G401.6 (cell line): ENCODE data around the gene CNP.

Experiments
- FAIRE-seq: peaks from 2 replicates; lab custom pipeline; 2012; peaks lifted over from hg19 to GRCh38; lab: Jason Lieb, UNC

Gene CNP

GRCh38 chr17:41942626-41943373 lies 23.8 kb upstream of the CNP start:
- no peak for FAIRE-seq

- FAIRE-seq = no peak
These were observed 23.1 kb upstream of the CNP start for GRCh38 chr17:41943492-41943891.

- no peak for FAIRE-seq
These were observed 21.7 kb upstream of the CNP start for GRCh38 chr17:41944943-41945342.

- FAIRE-seq = no peak
These were observed 17.7 kb upstream of the CNP start for GRCh38 chr17:41948762-41949460.

- no peak for FAIRE-seq
These were observed 10.1 kb upstream of the CNP start for GRCh38 chr17:41956522-41956921.

GRCh38 chr17:41957031-41957868 lies 9.3 kb upstream of the CNP start:
- no peak for FAIRE-seq

- FAIRE-seq = no peak
These were observed 8.6 kb upstream of the CNP start for GRCh38 chr17:41957869-41958439.

GRCh38 chr17:41959030-41959335 lies 7.6 kb upstream of the CNP start:
- FAIRE-seq = no peak

GRCh38 chr17:41959336-41960095 lies 7.1 kb upstream of the CNP start:
- peak; percentile 64 for FAIRE-seq

- FAIRE-seq = no peak
These were observed 4.5 kb upstream of the CNP start for GRCh38 chr17:41962111-41962510.

- peak; percentile 45 for FAIRE-seq
These were observed 3.7 kb upstream of the CNP start for GRCh38 chr17:41962768-41963434.

- peak; percentile 30 for FAIRE-seq
These were observed 717 bp upstream of the CNP start for GRCh38 chr17:41965694-41966462.

GRCh38 chr17:41967141-41967920 lies 736 bp downstream of the CNP start:
- FAIRE-seq = no peak

- no peak for FAIRE-seq
These were observed 1.5 kb downstream of the CNP start for GRCh38 chr17:41967921-41968578.

GRCh38 chr17:41968676-41969075 lies 2.1 kb downstream of the CNP start:
- no peak for FAIRE-seq

GRCh38 chr17:41970901-41971331 lies 4.3 kb downstream of the CNP start:
- no peak for FAIRE-seq

GRCh38 chr17:41971721-41972523 lies 5.3 kb downstream of the CNP start:
- FAIRE-seq = no peak
